LNCaP clone FGC (cell line): ENCODE data around the gene TMEM245.
A peak's percentile ranks its signal among the peaks of the same experiment; 100 is the strongest.
"Not testable (repeated sequence)": the region's sequence is repeated elsewhere in the genome, so short reads cannot be mapped to it uniquely, and the experiment has no call there.

Source experiments
- DNase-seq: peaks from one replicate; pipeline ENCODE4 v3.0.0-alpha.2; 2011; ENCODE audit warnings: low read depth
- H3K4me3 ChIP-seq: 2 replicates; pipeline ENCODE4 v1.5.1; 2011; ENCODE audit warnings: mild to moderate bottlenecking, low read depth, low read length, control low read depth
- CTCF ChIP-seq: IDR thresholded peaks from 2 replicates; pipeline ENCODE4 v1.5.1; 2012; ENCODE audit warnings: mild to moderate bottlenecking; ENCODE audit not compliant: control insufficient read depth, insufficient read depth; ENCODE audit errors: extremely low read depth

TMEM245 gene

GRCh38 chr9:109072133-109072692, 47.5 kb downstream of the TMEM245 start:
- DNase-seq = no peak
- TF ChIP-seq CTCF = no peak
- H3K4me3 ChIP-seq = no peak overlapping the region

GRCh38 chr9:109068764-109069163, 51.0 kb downstream of the TMEM245 start:
- no peak overlapping the region for H3K4me3 ChIP-seq
- DNase-seq = no peak
- no peak for TF ChIP-seq CTCF

GRCh38 chr9:109064963-109065702, 54.6 kb downstream of the TMEM245 start:
- DNase-seq = no peak
- no peak for TF ChIP-seq CTCF
- no peak overlapping the region for H3K4me3 ChIP-seq

- H3K4me3 ChIP-seq = no peak overlapping the region
- TF ChIP-seq CTCF = no peak
- no peak for DNase-seq
Measured at GRCh38 chr9:109063760-109064159, 56.0 kb downstream of the TMEM245 start.

- no peak overlapping the region for H3K4me3 ChIP-seq
- TF ChIP-seq CTCF = no peak
- DNase-seq = peak; percentile 14
Measured at GRCh38 chr9:109062543-109062942, 57.2 kb downstream of the TMEM245 start.

- H3K4me3 ChIP-seq = no peak overlapping the region
- DNase-seq = peak; percentile 96
- no peak for TF ChIP-seq CTCF
Measured at GRCh38 chr9:109060191-109060590, 59.6 kb downstream of the TMEM245 start.

- DNase-seq, H3K4me3 ChIP-seq: not testable (repeated sequence)
Measured at GRCh38 chr9:109053121-109053520, 66.6 kb downstream of the TMEM245 start.
